Neural progenitor cell (in vitro differentiated cells): ENCODE measurements around the gene NTF3.

Source experiments
- CTCF ChIP-seq: fragments of 200-600 bp; sonication (generic); IDR thresholded peaks from 2 replicates; pipeline ENCODE4 v1.5.1; 2017; ENCODE audit warnings: antibody characterized with exemption, mild to moderate bottlenecking
- EZH2 ChIP-seq: fragments of 200-600 bp; sonication (generic); IDR thresholded peaks from 2 replicates; pipeline ENCODE4 v1.6.1; 2017; ENCODE audit warnings: antibody characterized with exemption, mild to moderate bottlenecking, moderate library complexity
- EZH2phosphoT487 ChIP-seq: fragments of 200-600 bp; sonication (generic); IDR thresholded peaks from 2 replicates; pipeline ENCODE4 v1.6.1; 2017; ENCODE audit warnings: antibody characterized with exemption

- TF ChIP-seq CTCF (no peak), EZH2 (no peak), EZH2phosphoT487 (no peak)
These were observed 24.7 kb upstream of the NTF3 start for GRCh38 chr12:5407034-5407856.
